ENCODE data around the gene PRKN.

Gene PRKN

DNA sequence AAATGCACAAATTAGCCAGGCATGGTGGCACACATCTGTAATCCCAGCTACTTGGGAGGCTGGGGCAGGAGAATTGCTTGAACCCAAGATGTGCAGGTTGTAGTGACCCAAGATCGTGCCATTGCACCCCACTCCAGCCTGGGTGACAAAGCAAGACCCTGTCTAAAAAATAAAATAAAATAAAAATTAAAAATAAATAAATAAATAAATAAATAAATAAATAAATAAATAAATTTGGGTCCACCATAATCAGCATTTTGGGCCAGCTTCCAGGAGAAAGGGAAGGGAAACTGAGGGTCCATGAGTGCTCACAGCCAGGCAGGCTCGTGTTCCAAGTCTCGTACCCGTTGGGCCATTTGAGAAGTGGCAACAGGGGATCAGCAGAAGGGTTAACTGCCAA lies 1322.1 kb downstream of the PRKN start:
- DNase-seq, result no peak

DNA sequence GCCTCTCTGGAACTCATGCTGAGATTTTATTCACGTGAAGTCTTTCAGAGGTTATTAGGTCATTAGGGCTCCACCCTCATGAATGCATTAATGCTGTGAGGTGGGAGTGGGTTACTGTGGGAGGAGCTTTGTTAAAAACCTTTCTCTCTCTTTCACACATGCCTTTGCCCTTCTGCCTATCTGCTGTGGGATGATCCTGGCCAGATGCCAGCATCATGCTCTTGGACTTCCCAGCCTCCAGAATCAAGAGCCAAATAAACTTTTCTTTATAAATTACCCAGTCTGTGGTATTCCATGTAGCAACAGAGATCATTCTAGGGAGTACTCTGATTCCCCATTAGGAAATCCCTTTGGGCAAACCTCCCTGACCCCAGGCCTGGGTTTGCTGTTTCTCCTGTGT lies 1323.8 kb downstream of the PRKN start:
- DNase-seq, result no peak

DNA sequence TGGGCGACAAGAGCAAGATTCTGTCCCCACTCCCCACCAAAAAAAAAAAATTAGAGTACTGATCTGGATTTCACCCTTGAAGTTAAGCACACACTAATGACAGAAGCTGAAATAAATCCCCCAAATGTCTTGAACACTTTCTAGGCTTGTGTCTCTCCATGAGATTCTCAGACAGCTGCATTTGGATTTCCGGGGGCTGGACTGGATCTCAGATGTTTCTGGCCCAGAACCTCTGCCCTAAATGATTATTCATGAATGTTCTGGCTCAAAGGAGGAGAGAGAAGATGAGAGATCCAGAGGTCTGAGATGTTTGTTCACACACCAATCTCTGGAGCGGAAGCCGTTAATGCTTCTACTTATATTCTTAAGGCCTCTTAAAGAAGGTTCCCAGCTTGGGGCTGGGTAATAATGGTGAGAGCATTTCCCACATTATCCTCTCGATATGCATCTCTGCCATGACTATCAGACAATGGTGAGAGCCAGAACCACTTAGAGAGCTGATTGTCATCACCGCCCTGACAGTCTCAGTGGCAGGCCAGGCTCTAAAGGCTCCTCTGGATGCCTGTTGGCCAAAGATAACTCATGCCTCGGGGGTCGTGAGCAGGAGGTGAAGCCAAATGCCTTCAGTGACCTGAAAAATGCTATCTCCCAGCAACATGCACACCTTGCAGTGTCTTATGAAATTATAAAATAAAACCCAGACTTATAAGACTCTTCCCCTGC lies 1325.8 kb downstream of the PRKN start:
- no peak for DNase-seq

DNA sequence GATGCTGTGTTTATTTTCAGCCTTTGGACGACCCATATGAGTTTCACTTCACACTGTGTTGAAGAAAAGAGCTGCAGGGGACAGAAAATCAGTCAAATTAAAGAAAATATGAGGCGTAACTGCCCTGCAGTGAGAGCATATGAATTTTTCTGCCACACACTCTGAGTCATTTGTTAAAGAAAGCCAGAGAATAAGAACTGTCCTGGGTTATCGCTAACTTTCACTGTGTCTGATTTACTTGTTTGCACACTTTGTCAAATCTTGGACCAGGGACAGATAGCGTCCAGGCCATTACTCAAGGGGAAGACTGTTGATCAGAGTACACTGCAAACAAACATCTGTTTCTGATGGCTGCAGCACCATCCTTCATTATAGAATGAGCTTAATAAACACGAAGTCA lies 1326.9 kb downstream of the PRKN start:
- DNase-seq, result no peak

DNA sequence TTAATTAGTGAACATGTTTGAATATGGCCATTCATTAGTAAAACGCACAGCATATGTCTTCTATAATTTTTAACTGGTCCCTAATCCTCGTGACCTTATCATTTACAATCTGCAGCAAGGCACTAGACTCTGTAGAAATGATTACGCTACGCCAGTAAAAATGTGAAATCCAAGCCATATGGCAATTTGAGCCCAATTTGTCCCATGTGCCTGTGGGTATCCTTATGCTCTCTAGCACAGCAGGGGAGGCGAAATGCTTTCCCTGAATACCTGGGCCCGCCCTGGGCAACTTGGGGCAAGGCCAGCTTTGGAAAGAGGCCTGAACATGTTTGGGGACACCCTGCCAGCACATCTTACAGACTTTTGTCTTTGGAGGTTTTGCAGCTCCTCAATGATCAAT lies 1331.0 kb downstream of the PRKN start:
- DNase-seq, result peak in 1 of 14 donors; percentile 38

DNA sequence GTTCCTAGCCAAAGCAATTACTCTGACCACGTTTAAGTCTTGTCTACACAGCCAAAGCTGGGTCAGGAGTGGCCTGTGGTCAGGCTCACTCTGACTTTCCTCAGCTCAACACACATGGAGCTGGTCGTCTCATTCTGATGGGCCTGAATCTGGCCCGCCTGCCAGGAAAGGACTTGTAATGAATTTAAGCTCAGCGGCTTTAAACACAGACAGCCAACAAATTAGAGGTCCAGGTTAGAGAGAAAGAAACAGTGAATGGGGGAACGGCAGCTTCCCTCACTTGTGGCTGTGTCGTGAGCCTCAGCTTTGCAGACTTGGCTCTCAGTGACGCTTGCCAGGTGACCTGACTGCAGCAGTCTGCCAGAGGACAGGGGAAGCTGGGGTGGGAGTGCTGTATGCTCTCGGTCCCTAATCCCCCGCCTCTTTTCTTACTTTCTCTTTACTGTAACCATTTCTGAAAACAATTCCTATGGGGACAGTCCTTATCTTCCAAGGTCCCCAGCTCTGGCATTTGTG lies 1331.8 kb downstream of the PRKN start:
- DNase-seq, result peak in 1 of 14 donors; percentile 19

DNA sequence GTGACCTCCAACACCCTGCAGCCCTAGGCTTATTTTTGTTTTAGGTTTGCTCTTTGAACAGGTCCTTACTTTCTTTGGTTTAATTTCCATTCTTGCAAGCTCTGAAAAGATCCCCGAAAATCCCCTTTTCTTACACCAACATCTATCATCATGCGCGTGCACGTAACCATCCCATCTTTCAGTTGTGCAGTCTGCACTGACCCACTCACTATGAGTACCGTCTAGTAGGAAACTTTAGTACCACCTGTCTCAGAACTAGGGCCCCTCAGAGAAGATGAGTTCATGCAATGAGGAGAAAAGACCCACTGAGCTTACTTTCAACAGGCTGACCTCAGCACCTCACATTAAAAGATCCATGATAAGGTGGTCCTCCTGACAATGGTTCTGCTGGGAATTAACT lies 1333.1 kb downstream of the PRKN start:
- no peak for DNase-seq

DNA sequence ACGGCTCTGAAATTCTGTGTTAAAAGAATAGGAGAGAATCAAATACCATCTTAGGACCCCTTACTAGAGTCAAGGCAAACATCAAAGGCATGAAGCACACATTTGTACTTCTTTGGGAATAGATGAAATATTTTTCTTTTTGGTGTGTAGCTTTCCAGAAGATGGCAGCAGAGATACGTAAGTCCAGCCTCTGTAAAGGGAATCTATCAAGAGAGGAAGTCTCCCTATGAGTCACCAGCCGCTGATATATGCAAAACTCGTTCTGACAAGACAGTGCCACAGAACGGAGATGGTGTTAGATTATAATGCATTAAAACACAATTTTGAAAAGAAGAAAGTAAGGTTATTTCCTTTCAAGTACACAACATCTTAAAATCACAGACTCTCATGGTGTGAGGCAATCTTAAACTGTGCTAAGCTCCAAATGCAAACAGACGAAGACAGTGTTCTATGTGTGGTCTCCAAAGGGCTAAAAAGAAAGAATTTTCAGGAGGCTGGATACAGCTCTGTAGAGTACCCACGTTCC lies 1333.7 kb downstream of the PRKN start:
- DNase-seq, result peak in 4 of 14 donors; percentile 10 to 67 (median 36)

DNA sequence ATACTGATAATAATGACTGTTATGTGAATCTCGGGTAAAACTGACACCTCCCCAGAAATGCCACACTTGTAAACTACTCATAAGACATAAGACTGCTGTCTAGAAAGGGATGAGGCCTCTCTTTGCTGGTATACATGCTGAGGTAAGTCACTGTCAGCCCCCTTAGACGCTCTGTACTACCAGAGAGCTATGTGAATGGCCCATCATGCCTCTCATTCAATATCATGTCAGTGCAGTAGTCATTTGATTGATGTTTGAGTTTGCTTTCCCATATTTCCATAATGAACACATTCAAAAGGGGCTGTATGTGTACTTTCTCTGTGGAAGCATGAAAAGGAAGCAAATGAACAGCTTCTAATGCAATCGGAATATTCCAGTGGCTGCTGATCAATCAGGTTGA lies 1334.3 kb downstream of the PRKN start:
- DNase-seq, result no peak

DNA sequence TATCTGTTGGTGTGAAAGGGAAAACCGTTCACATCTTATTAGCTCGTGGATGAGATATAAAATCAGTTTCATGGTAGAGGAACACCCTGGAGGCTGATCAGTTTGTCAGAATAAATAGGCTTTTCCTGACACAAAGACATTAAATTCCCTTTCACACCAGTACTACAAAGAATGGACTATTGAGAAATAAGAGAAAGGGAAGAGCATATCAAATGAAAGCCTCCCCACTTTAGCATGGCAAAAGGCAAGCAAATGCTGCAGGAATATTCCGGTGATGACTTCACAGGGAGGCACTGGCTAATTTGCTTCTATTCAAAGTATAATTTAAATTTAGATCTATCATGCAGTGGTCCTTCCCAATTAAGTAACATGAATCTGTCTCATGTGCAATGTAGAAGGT lies 1337.8 kb downstream of the PRKN start:
- DNase-seq, result no peak

DNA sequence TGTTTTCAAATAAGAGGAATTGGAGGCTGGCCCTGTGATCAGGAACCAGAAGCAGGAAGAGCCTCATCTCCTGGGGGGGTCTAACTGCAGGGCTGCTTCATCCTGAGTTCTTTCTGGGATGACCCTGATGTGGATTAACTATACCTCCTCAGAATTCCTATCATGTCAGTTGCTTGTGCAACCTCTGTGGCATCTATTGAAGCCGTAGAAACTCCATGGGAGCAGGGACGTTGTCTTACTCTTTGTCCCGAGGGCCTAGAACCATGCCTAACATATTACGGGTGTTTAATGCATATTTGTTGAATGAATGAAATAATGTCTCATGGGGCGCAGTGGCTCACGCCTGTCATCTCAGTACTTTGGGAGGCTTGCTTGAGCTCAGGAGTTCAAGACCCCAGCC lies 1343.6 kb downstream of the PRKN start:
- no peak for DNase-seq

DNA sequence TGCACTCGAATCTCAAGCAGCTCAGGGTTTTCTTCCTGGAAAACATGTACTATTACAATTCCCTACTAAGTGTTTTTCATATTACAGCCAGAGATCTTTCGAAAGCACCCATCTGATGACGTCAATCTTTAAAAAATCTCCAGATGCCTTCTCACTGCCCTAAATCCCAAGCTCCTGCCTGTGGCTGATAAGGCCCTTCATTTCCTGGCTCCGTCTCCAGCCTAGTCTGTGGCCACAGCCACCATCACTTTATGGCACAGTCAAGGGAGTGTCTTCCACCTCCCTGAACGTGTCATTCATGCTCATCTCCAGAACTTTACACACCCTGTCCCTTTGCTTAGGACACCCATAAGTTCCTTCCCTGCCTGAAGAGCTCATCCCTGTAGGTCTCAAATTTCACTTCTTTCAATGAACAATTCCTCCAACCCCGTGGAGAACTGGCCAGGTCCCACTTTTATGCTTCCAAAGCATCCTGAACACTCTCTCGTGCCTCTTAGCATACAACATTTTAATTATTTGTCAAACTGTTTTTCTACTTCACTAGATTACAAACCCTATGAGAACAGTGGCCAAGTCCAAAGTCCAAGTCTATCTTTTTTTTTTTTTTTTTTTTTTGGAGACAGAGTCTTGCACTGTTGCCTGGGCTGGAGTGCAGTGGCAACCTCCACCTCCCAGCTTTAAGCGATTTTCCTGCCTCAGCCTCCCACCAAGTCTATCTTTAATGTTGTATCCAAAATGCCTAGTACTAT lies 1347.6 kb downstream of the PRKN start:
- no peak for DNase-seq

DNA sequence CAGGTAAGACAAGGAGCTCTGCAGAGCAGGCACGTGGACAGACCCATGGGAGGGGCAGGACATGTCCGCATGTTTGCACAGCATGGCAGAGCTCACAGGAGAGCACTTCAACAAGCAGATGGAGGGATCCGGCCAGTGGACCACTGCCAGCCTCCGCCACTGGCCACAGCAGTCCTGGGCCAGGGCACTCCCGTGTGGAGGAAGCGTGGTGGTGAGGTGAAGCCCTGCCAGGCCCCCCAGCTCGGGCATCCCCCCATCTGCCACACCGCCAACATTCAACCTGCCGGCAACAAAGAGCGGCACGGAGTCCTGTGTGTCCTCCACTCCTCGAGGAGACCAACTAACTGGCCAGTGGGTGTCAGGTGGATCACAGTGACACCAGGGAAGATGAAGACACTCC lies 1349.5 kb downstream of the PRKN start:
- no peak for DNase-seq

DNA sequence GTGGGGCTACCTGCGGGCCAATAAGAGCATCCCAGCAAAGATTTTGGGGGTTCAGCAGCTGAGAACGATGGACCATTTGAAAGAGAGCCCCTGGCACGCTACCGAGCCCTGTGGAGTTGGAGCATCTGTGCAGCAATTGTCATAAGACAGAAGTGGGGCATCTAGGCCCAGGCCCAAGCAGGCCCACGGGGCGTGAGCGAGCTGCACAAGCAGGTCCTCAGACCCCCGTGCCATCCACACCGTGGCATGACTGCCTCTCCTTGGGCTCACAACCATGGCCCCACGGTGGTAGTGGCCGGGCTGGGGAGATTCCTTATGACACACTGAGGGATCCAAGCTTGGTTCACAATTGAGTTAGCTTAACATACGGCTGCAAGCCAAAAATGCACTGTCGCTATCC lies 1350.5 kb downstream of the PRKN start:
- no peak for DNase-seq

DNA sequence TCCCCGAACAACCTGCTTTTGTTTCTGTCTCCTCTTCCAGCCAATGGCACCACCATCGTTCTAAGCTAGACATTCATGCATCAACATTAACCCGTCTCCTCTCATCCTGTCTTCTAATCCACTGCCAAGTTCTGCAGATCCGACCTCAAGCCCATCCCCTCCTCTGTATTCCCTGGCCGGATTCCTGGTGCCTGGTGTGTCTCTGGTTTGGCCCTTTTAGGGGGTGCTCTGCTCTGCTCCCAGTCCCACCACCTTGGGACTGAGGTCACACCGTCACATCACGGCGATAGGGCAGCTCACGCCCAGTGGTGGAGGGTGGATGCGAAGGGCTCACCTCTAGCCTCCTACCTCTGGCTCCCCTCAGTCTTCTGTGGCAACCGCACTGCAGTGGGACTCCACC lies 1351.2 kb downstream of the PRKN start:
- no peak for DNase-seq

DNA sequence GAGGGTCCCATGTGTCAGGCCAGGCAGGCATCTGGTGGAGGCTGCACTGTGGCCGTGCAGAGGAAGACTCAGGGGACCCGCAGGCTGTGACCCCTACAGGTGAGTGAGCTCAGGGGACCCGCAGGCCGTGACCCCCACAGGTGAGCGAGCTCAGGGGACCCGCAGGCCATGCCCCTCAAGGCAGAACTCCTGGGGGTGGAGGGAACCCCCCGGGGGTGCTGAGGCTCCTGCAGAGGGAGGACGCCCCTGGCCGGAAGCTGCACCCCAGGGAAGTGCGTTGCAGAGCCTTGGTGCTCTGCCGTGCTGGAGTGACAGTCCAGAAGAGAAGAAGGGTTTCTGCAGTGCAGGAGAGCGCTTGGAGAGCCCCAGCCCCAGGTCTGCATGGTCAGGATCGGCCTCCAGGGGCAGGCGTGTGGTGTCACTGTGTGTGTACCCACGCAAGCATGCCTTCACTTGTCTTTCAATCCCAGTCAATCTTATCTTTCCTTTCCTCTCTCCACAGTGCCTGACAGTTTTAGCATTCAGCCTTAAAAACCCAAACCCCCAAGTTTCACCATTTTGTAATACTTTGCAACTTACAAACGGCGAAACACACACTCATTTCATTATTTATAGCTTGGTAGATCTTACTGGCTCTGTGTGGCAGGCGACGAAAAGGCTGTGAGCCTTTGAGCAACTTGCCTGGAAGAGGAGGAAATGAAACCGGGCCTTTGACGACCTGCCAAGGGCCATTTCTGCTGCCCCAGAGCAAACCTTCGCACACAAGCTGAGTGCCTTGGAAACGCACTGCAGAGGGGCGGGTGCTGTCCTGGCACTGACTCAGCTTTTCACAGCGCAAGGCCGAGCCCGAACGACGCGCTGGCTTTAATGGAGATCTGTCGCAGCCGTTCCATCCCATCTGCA lies 1352.3 kb downstream of the PRKN start:
- peak in 11 of 14 donors; percentile 32 to 74 (median 60) for DNase-seq

DNA sequence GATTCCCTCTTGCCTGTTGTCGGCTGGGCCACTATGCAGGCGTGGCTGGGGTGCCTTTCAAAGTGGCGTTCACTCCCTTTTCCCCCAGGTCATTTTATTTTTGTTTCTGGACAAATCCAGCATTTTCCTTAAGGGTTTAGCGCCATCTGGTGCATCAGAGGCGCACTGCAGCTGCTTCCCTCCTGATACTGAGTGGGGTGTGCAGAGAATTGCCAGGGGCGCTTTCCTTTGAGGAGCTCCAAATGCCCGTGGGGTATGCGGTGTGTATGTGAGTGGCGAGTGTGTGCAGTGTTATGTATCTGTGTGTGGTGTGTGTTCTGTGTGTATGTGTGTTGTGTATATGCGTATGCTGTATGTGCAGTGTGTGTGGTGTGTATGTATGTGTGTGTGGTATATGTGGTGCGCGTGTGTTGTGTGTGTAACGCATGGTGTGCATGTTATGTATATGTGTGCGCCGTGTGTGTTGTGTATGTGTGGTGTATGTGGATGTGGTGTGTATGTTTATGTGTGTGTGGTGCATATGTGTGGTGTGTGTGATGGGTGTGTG lies 1353.6 kb downstream of the PRKN start:
- peak in 12 of 14 donors; percentile 14 to 73 (median 42) for DNase-seq

DNA sequence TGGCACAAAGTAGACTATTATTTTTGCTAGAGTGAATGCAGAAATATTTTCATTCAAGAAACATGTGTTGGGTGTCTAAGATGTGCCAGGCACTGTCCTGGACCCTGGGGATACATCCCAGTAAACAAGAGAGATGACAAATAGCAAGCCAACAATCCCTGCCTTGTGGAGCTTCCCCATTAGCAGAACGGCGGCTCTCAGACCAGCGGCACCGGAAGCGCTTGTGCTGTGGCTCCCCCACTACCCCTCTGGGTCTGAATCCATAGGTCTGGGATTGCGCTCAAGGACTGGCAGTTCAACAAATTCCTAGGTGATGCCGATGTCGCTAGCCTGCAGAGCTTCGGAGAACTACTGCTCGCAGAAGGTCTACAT lies 1355.2 kb downstream of the PRKN start:
- DNase-seq, result peak in 2 of 14 donors; percentile 12 to 16

DNA sequence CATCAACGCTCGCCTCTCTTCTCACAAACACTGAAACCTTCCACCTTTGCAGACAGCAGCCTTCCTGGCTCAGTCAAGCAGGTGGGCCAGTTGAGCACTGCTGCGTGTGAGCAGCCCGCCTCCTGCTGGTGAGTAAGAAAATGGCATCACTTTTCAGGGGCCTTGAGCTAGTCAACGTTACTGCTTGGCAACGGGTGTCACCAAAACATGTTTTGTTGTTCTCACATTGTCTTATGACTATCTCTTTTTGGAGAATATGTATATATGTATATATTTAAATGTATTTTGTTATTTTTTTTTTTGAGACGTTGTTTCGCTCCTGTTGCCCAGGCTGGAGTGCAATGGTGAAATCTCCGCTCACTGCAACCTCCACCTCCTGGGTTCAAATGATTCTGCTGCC lies 1356.7 kb downstream of the PRKN start:
- DNase-seq, result peak in 10 of 14 donors; percentile 24 to 62 (median 32)

DNA sequence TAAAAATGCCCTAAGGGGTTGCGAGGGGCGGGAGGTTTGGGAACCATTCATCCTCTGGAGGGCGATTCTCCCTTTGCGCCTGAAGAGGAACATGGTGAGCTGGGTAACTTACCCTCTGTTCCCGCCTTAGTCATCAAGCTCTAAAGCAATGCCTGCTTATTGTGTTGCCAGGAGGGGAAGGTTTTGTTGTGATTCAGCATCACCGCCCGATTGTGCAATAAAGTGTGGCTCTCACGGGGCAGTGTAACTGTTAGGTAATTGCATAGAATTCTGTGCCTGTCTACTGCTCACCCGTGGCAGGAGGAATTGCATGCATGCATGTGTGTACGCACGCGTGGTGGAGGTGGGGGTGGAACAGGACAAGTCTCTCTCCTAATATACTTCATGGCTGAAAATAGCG lies 1358.2 kb downstream of the PRKN start:
- no peak for DNase-seq

DNA sequence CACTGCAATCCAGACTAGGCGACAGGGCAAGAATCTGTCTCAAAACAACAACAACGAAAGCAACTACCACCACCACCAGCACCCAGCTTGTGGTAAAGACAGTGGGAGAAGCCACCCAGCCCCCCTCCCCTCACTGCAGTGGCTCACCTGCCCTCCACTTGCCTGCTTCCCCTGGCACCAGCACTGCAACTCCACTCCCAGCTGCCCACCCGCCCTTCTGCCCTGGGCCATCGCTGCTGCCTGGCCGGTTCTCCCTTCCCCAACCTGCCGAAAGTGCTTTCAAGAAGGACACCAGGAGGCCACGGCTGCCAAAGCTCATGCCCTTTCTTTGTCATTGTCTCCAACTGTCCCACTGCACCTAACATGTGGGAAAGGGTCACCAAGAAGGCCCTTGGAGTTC lies 1359.1 kb downstream of the PRKN start:
- DNase-seq, result no peak

DNA sequence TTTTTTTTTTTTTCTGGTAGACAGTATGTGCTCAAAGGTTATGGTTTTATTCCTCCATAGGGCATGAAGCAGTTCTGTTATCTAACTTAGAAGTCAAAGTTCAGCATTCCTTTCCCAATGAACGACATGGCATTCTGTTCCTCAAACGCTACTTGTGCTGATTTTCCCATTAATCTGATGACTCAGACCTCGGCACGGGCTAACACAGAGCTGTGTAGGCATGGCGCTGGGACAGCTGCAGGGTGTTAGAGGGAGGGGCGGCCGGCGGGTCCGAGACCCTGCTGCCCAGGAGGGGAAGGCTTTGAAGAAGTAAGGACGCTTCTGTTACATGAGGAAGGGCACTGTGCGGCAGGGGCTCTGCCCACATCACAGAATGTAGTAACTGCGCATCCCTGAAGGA lies 1360.1 kb downstream of the PRKN start:
- DNase-seq, result peak in 1 of 14 donors; percentile 51
